KG1 (cell line): Measurements from ENCODE around the gene BHLHE23.
"Not testable (repeated sequence)": the region's sequence is repeated elsewhere in the genome, so short reads cannot be mapped to it uniquely, and the experiment has no call there.

Experiments
- DNase-seq: peaks from one replicate; lab custom pipeline; 2025; lab: John Stamatoyannopoulos, UW

The BHLHE23 gene

DNA sequence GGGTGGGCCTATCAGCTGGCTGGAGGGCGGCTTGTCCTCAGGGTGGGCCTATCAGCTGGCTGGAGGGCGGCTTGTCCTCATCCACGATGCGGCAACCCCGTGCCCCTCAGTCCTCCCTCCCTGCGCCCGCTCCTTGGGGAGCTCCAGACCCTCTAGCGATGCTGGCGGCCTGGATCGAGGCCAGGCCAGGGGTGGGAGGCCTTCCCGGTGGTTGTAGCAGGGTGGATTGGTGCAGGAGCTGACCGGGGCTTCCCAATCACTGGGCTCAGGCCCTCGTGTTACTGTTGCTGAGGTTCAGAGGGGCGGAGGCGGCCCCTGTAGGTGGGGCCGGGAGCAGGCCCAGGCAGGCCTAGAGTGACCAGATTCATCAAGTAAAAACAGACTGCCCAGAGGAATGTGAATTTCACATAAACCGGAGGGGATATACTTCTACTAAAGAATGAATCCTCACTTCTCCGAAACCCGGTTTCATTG is 45.4 kb downstream of the BHLHE23 start:
- no peak for DNase-seq

DNA sequence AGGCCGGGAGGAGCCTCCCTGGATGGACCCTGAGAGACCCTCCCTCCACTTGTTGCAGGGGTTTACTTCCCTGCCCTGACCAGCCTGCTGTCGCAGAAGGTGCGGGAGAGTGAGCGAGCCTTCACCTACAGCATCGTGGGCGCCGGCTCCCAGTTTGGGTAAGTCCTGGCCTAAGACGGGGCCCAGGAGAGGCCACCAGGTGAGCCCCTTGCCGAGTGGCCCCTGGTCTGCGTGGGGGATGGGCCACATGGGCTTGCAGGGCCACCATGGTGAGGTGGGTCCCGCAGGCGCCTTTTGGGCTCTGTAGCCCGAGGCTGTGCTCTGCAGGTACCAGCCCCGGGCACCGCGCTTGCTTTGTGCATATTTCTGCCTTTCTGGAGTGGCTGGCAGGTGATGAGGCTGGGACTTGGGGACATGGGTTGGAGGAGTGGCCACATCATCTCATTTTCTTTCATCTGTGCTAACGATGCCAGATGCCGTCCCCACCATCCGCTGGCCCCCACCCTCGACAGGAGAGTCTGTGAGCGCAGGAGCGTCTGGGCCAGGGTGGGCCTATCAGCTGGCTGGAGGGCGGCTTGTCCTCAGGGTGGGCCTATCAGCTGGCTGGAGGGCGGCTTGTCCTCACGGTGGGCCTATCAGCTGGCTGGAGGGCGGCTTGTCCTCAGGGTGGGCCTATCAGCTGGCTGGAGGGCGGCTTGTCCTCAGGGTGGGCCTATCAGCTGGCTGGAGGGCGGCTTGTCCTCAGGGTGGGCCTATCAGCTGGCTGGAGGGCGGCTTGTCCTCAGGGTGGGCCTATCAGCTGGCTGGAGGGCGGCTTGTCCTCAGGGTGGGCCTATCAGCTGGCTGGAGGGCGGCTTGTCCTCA is 46.1 kb downstream of the BHLHE23 start:
- DNase-seq: not testable (repeated sequence)

DNA sequence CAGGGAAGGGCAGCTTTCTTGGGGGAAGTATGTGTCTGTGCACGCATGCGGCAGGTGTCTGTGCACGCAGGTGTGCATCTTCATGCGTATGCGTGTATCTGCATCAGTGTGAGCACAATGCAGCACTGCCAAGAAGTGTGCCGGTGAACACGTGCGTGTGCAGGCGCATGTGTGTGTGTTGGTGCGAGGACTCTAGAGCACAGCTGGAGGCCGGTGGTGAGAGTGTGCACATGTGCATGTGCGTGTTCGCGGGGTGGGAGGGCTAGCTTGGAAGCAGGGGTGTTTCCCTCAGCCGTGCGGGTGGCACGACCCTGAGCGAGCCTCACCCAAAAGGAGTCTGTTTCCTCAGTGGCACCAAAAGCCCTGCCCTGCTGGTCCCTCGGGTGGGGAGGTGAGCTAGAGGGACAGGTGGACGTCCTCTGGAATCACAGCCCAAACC is 46.7 kb downstream of the BHLHE23 start:
- no peak for DNase-seq

DNA sequence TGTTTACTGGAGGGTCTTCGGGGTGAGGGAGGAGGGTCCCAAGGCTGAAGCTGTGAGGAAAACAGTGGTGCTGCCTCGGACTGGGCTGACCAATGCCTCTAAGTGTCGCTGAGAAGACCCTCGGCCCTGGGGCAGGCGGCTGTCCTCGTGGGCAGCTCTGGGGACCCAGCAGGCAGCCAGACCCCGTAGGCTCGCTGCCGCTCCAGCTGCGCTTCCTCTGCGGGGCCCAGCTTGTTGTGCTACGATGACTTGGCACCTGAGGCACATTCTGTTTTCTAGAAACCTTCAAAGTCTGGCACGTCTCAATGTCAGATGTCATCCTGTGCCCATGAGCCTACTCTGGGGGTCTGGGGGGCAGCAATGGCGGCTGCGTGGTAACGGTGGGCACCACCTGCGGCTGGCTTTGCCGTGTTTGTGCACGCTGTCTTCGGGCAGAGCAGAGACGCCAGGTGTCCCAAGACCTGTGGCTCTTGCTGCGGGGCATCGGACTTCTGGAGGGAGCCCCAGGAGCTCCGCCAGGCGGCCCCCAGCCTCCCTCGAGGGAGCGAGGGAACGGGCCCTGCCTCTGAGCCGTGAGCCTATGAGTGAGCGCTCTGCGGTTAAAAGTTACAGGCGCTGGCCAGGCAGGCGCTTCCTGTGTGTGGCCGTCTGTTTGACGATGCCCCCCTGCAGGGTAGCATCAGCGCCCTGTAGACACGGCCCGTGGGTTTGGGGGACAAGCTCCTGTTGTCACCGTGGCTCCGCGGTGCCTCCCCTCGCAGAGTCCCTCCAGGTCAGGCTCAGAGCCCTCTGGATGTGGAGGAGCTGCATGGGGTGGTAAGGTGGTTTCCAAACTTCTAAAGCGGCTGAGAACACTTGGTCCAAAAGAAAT is 47.4 kb downstream of the BHLHE23 start:
- no peak for DNase-seq

DNA sequence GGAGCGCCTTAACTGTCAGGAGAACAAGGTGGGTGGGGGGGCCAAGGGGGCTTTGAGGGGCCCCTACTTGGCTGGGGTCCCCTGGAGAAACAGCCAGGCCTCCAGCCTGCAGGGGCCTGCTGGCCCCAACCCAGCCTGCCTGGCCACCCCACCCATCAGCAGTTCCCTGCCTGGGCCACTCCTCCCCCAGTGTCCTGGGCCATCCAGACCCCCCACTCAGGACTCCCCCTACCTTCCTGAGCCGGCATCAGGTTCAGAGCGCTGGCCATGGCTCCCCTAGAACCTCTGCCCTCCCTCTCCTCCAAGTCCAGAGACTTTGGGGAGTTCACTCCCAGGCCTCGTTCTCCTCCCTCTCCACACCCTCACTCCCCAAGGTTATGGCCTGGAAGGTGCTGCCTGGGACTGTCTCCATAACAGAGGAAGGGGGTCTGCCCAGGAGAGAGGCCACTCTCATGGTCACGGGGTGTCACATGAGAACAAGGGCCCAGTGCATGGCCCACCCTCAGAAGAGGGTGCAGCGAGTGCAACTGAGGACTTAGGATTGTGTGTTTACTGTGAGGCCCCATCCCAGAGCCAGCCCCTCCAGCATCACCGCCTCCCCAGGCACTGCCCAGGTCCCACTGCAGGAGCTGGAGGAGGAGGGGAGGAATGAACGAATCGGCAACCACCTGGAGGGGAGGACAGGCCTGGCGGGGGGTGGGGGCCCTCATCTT is 48.2 kb downstream of the BHLHE23 start:
- DNase-seq: no peak

DNA sequence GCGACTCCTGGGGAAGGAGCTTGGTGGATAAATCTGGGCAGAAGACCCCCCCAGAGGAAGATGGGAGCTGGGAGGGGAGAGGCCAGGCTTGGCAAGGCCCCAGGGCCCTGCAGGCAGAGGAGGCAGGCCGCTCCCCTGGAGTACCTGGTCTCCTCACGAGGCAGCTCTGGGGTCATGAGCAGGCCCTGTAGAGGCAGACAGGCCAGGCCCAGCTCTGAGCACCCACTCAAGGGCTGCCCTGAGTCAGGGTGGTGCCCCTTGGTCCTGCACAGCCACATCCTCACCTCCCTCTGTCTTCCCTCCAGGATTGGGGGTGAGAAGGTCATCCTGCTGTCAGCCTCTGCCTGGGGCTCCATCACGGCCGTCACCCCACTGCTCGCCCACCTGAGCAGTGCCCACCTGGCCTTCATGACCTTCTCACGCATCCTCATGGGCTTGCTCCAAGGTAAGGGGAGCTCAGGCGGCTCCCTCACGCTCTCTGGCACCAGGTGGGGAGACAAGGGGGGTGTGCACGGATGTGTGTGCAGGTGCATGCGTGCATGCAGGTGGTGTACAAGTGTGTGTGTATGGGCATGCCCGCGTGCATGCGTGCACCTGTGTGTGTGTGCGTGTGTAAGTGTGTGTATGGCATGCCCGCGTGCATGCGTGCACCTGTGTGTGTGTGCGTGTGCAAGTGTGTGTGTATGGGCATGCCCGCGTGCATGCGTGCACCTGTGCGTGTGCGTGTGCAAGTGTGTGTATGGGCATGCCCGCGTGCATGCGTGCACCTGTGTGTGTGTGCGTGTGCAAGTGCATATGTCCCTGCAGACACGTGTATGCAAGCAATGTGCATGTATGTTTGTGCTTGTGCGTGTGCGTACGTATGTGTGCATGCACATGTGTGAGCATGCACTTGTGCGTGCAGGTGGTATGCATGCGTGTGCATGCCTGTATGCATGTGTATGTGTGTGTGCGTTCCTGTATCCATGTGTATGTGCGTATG is 49.3 kb downstream of the BHLHE23 start:
- DNase-seq: no peak

DNA sequence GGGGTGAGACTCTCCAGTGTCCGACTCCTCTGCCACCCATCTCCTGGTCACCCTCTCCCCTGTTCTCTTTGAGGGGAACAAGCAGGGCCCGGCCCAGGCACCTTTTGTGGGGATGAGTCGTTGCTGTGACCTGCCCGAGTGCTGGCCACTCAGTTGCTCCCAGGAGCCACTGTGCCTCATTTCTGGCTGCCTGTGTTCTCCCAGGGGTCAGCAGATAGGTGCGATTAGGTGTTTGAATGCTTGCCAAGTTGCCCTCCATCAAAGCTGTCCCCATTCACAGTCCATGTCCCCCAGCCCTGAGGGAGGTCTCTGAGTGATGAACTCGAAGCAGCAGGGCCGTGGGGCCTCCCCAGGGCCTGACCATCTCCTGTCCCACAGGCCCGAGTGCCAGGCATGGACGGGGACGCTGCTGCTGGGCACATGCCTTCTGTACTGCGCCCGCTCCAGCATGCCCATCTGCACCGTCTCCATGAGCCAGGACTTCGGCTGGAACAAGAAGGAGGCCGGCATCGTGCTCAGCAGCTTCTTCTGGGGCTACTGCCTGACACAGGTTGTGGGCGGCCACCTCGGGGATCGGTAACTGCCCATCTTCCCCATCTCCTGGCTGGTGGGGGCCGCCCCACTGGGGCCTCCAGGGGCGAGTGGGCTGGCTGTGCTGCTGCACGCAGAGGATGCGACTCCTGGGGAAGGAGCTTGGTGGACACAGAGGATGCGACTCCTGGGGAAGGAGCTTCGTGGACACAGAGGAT is 50.2 kb downstream of the BHLHE23 start:
- no peak for DNase-seq
